Left lung (tissue), 10 donors: Measurements from ENCODE around the gene ADAMTS2. TPM values are rescaled to one million over a fixed set of nuclear protein-coding genes. Genes with fewer than 3 reads are reported as not detected.

Experiments used
- ATAC-seq: fragments of 200-7000 bp; cut with Tn5 transposase; one replicate; pipeline ENCODE4 v1.9.1; 2020; ENCODE audit warnings: moderate library complexity
- DNase-seq, 4 donors: peaks; one replicate each; pipeline ENCODE4 v3.0.0-alpha.2; 2013 to 2020
- H3K27ac ChIP-seq, 2 donors: fragments of 200-600 bp; sonication (generic) in 1 of 2; one replicate each; pipeline versions ENCODE4 v1.5.0 to v1.8.0; 2020 to 2021
- H3K27me3 ChIP-seq, 2 donors: fragments of 200-600 bp; sonication (generic) in 1 of 2; one replicate each; pipeline versions ENCODE4 v1.5.0 to v1.8.0; 2020 to 2021
- H3K36me3 ChIP-seq, 2 donors: fragments of 200-600 bp; sonication (generic) in 1 of 2; one replicate each; pipeline versions ENCODE4 v1.5.0 to v1.8.0; 2020 to 2021
- H3K4me1 ChIP-seq, 2 donors: fragments of 200-600 bp; one replicate each; pipeline ENCODE4 v1.8.0; 2021
- H3K4me3 ChIP-seq, 2 donors: fragments of 200-600 bp; sonication (generic) in 1 of 2; one replicate each; pipeline versions ENCODE4 v1.5.0 to v1.8.0; 2020 to 2021; ENCODE audit warnings: mild to moderate bottlenecking in 1 of 2
- H3K9me3 ChIP-seq, 2 donors: fragments of 200-600 bp; sonication (generic) in 1 of 2; one replicate each; pipeline versions ENCODE4 v1.5.0 to v1.8.0; 2020 to 2021
- intact Hi-C, 2 donors: fragments of 100-400 bp; cut with DNase I; formaldehyde crosslinking; loops; one replicate each; pipeline versions ENCODE4 v1.11.2 to v1.14.2; 2022
- polyA plus RNA-seq, 6 donors: library from polyadenylated mRNA; unstranded; fragments of 120-200 nt; gene quantifications; one replicate each; pipeline ENCODE4 v1.2.1, GENCODE V29; 2013; ENCODE audit not compliant: insufficient read length in 6 of 6
- total RNA-seq, 2 donors: library from RNA; stranded (reverse); fragmentation: NEBNext Ultra II Directional; extraction: Animal tissue kit (Norgen Biotek cat#: 25700); gene quantifications; one replicate each; pipeline ENCODE4 v1.2.1, GENCODE V29; 2021
- TF ChIP-seq, protein P1 (sequence below), 2 donors: fragments of 200-600 bp; sonication (generic) in 1 of 2; IDR thresholded peaks; one replicate each; pipeline versions ENCODE4 v1.5.0 to v1.8.0; 2021; ENCODE audit warnings: antibody characterized with exemption in 2 of 2
- donor health status: DM: no; HTN: yes; CAD: no.
- donor health status: DM: no; HTN: no; CAD: no.

The ADAMTS2 gene
- total and polyA plus RNA-seq, 8 donors, result 27.5 to 68.2 (median 36.0) TPM

DNA sequence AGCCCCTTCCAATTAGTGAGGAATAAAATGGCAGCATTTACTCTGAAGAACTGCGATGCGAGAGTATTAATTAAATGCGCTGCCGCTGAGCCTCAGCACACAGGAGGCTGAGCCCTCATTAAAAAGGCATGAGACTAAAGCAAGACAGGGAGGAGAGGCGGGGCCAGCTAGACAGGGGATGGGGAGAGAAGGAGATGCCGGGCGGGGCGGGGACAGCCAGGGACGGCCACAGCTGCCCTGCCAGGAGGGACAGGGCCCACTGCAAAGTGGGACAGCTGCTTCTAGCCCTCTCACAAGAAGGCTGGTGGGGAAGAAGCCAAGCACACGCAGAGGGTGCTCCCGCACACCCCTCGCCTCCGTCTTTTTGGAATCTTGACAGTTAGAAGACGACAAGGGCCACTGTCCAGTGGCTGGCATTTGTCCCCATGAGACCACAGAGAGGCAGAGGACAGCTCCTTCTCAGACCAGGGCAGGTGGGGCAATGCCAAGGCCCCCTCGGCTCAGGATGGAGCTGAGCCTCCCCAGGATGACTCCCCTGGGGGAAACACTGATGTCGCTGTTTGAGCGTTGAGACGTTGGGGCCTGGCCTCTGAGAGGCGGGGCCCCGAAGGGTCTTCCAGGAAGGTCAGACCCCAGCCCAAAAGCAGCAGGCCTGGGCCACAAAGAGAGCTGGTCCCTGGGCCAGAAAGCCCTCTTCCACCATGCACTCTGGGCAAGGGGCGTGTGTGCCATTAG lies 26.9 kb downstream of the ADAMTS2 start:
- peaks cover 0 to 14% of the 10 kb centered on the region in 2 donors for H3K4me1 ChIP-seq
- no peaks in the 10 kb centered on the region for H3K36me3 ChIP-seq
- ATAC-seq (no peak), DNase-seq (peak in 2 of 4 donors; percentile 30 to 60)
- no peaks in the 10 kb centered on the region for H3K9me3 ChIP-seq
- peaks cover 0 to 49% of the 10 kb centered on the region in 2 donors for H3K27me3 ChIP-seq
- no peak overlapping the region for H3K4me3 ChIP-seq
- TF ChIP-seq, protein P1, sequence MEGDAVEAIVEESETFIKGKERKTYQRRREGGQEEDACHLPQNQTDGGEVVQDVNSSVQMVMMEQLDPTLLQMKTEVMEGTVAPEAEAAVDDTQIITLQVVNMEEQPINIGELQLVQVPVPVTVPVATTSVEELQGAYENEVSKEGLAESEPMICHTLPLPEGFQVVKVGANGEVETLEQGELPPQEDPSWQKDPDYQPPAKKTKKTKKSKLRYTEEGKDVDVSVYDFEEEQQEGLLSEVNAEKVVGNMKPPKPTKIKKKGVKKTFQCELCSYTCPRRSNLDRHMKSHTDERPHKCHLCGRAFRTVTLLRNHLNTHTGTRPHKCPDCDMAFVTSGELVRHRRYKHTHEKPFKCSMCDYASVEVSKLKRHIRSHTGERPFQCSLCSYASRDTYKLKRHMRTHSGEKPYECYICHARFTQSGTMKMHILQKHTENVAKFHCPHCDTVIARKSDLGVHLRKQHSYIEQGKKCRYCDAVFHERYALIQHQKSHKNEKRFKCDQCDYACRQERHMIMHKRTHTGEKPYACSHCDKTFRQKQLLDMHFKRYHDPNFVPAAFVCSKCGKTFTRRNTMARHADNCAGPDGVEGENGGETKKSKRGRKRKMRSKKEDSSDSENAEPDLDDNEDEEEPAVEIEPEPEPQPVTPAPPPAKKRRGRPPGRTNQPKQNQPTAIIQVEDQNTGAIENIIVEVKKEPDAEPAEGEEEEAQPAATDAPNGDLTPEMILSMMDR (IDR thresholded peaks at IDR 0.05), result no peak
- H3K27ac ChIP-seq, result no peak overlapping the region
- intact Hi-C loops, result no loop called here

DNA sequence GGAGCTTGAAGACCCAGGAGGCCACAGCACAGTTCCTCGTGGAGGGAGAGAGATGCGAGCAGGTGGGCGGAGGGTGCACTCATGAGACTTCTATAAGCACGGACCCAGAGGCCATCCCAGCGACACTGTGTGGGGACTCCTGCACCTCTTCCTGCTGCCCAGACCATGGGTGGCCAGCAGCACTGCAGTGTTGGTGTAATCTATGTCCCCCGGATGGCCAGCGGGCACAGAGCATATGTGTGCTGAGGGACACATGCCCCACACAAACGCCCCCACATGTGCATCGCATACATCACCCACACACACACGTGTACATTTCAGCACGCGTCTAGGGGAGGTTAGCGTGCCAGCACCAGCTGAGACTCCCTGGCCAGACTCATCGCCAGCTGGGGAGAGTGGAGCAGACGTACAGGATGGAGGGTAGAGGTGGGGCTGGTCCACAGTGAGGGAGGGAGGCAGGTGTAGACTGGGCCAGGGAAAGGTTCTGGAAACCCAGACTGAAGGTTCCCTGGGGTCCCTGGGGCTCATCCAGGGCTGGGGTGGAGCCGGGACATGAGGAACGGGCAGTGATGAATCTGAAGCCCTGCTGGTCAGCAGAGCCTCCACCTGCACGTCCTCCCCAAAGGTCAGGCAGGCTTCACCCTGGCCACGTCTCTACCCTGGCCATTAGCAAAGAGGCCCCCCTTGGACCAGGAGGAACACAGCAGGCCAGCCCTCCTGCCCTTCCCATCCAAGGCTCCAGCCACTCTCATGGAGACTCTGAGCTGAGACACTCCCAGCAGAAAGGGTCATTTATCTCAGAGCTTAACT lies 27.6 kb downstream of the ADAMTS2 start:
- no peak for ATAC-seq
- Histone ChIP-seq H3K36me3 (no peaks in the 10 kb centered on the region), H3K4me1 (peaks cover 0 to 14% of the 10 kb centered on the region in 2 donors), H3K4me3 (no peak overlapping the region), H3K27ac (no peak overlapping the region), H3K9me3 (peaks cover 0 to 2% of the 10 kb centered on the region in 2 donors), H3K27me3 (peaks cover 0 to 42% of the 10 kb centered on the region in 2 donors)
- TF ChIP-seq, protein P1 (IDR thresholded peaks at IDR 0.05), result no peak
- DNase-seq, result peak in 2 of 4 donors; percentile 19 to 62
- intact Hi-C loops, result no loop called here

GRCh38 chr5:179316982-179317381 lies 28.3 kb downstream of the ADAMTS2 start:
- DNase-seq (peak in 1 of 4 donors; percentile 30), ATAC-seq (no peak)
- Histone ChIP-seq H3K4me3 (no peak overlapping the region), H3K27ac (no peak overlapping the region), H3K4me1 (peaks cover 0 to 14% of the 10 kb centered on the region in 2 donors), H3K36me3 (no peaks in the 10 kb centered on the region), H3K27me3 (peaks cover 0 to 39% of the 10 kb centered on the region in 2 donors), H3K9me3 (peaks cover 0 to 3% of the 10 kb centered on the region in 2 donors)
- TF ChIP-seq, protein P1 (IDR thresholded peaks at IDR 0.05), result no peak
- intact Hi-C loops, result no loop called here

- H3K4me3 ChIP-seq, result no peak overlapping the region
- H3K9me3 ChIP-seq, result peaks cover 0 to 3% of the 10 kb centered on the region in 2 donors
- ATAC-seq, result no peak
- TF ChIP-seq, protein P1 (IDR thresholded peaks at IDR 0.05), result no peak
- peaks cover 0 to 14% of the 10 kb centered on the region in 2 donors for H3K4me1 ChIP-seq
- intact Hi-C loops, result no loop called here
- H3K27ac ChIP-seq, result no peak overlapping the region
- DNase-seq, result peak in 2 of 4 donors; percentile 25 to 53
- no peaks in the 10 kb centered on the region for H3K36me3 ChIP-seq
- peaks cover 0 to 39% of the 10 kb centered on the region in 2 donors for H3K27me3 ChIP-seq
Observed at GRCh38 chr5:179316111-179316551, 29.1 kb downstream of the ADAMTS2 start.
